Adrenal gland (tissue), 5 donors: ENCODE measurements around the gene GUCY2F.

Experiments
- CTCF ChIP-seq, 6 experiments: fragments of 450-650 bp in 4 of 6; fragments of 200-600 bp in 2 of 6; sonication (generic) in 1 of 6; IDR thresholded peaks; 1 replicate in 5 of 6; 2 replicates in 1 of 6; pipeline versions ENCODE4 v1.5.1 to v1.8.0; 2016 to 2021; ENCODE audit warnings: antibody characterized with exemption in 6 of 6, mild to moderate bottlenecking in 2 of 6, moderate library complexity in 1 of 6
- POLR2A ChIP-seq, 2 donors: fragments of 450-650 bp; IDR thresholded peaks; one replicate each; pipeline ENCODE4 v1.6.1; 2017; ENCODE audit warnings: antibody characterized with exemption in 2 of 2, mild to moderate bottlenecking in 2 of 2, moderate library complexity in 1 of 2
- donor health status: DM: no; HTN: no; CAD: no.

- TF ChIP-seq CTCF (IDR thresholded peaks at IDR 0.05) (no peak), POLR2A (IDR thresholded peaks at IDR 0.05) (no peak)
These were observed 136.0 kb downstream of the GUCY2F start for GRCh38 chrX:109345856-109346255.
